Kidney glomerular epithelial cell (primary cell): ENCODE measurements around the gene IL17RE.

Experiments used
- DNase-seq: peaks from one replicate; lab custom pipeline; 2025; lab: John Stamatoyannopoulos, UW

The IL17RE gene

GRCh38 chr3:9908286-9908685 lies 5.6 kb downstream of the IL17RE start:
- no peak for DNase-seq

DNA sequence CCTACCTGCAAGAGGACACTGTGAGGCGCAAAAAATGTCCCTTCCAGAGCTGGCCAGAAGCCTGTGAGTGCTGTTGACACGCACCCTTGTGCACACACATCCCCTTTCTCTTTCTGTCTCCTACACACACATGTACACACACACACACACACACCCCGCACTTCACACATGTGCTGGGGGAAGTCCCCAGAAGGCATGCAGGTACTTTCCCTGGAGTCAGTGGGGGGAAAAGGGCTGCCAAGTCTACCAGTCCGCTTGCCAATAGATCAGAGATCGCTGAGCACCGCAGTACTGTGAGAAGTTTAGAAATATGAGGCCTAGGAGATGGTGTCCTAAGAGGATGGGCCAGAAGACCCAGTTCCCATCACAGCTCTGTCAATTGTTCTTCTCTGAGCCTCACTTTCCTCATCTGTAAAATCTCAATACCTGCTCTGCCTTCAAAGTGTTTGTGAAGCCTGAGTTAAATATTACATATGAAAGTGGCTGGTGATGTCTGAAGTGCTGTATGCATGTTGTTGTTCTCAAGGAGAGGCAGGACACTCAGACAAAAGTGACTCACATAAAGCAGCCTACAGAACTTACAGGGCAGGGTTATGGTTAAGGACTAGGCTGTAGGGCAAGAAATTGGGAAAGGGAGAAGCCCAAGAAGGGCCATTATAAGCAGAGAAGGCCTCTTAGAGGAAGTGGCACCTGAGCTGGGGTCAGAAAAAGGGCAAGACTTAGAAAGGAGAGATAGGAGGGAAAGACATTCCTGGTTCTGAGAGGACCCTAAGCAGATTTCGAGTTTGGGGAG lies 6.8 kb downstream of the IL17RE start:
- no peak for DNase-seq

GRCh38 chr3:9911863-9912262 lies 9.2 kb downstream of the IL17RE start:
- no peak for DNase-seq

- peak; percentile 27 for DNase-seq
These were observed 9.8 kb downstream of the IL17RE start for GRCh38 chr3:9912294-9912935.

DNA sequence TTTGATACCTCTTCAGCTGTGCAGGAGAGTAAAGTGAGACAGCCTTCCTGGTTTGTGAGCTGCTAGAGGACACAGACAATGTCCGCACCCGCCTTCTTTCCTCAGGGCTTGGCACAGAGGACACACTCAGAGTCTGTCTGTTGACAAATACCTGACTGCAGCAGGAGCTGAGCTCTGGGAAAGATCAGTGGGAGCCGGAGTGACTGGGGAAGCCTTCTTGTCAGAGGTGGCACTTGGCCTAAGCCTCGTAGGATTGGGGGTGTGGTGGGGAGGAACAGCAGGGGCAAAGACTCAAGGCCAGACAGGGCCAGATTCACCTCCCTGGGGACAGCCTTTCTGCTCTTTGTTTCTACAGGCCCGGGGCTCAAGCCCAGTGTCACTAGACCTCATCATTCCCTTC lies 11.0 kb downstream of the IL17RE start:
- no peak for DNase-seq

DNA sequence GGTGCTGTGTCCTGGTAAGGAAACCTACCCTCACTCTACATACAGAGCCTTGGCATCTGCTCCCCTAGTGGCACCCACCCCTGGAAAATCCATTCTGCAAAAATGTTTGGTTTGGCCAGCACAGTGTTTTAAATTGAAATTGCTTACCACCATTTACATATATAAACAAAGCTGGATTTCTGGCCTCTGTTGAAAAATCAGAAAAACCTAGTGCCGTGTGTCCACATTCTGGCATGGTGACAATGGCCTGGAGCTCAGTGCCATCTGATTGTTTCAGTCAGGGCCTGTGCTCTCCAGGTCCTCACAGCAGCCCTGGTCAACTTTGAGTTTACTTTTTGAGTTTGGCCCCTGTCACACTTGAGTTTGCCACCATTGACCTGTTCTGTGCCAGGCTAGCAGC lies 11.4 kb downstream of the IL17RE start:
- no peak for DNase-seq

GRCh38 chr3:9914559-9915253 lies 12.1 kb downstream of the IL17RE start:
- no peak for DNase-seq

DNA sequence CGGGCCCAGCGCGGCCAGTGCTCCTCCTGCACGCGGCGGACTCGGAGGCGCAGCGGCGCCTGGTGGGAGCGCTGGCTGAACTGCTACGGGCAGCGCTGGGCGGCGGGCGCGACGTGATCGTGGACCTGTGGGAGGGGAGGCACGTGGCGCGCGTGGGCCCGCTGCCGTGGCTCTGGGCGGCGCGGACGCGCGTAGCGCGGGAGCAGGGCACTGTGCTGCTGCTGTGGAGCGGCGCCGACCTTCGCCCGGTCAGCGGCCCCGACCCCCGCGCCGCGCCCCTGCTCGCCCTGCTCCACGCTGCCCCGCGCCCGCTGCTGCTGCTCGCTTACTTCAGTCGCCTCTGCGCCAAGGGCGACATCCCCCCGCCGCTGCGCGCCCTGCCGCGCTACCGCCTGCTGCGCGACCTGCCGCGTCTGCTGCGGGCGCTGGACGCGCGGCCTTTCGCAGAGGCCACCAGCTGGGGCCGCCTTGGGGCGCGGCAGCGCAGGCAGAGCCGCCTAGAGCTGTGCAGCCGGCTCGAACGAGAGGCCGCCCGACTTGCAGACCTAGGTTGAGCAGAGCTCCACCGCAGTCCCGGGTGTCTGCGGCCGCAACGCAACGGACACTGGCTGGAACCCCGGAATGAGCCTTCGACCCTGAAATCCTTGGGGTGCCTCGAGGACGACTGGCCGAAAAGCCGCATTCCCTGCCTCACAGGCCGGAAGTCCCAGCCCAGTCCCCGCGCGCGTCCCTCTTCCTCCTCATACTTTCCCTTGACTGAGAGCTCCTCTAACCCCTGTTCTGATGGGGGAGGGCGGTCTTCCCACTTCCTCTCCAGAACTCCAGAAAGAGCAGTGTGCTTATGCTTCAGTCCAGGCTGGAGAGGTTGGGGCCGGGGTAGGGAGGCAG lies 12.8 kb downstream of the IL17RE start:
- no peak for DNase-seq

DNA sequence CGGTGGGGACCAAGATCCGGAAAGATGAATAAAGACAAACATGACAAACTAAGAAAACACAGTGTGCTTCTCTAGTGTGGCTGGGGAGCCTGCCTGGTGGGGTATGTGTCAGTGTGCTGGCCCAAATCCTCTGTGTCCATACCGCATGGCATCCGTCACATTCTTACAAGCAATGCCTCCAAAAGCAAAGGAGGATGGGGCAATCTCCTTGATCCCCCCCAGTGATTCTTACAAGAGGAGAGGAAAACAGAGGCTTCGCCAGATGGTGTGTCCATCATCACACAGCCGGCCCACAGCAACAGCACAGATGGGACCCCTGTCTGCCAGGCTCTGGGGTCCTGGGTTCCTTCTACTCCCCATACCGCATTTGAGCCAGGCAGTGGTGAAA lies 13.7 kb downstream of the IL17RE start:
- no peak for DNase-seq

- peak; percentile 80 for DNase-seq
These were observed 14.4 kb downstream of the IL17RE start, which contains the start of gene IL17RC for GRCh38 chr3:9916734-9917680. IL17RC (plus strand) TSS chr3:9917098; CDS start chr3:9917316, 218 bp downstream.

DNA sequence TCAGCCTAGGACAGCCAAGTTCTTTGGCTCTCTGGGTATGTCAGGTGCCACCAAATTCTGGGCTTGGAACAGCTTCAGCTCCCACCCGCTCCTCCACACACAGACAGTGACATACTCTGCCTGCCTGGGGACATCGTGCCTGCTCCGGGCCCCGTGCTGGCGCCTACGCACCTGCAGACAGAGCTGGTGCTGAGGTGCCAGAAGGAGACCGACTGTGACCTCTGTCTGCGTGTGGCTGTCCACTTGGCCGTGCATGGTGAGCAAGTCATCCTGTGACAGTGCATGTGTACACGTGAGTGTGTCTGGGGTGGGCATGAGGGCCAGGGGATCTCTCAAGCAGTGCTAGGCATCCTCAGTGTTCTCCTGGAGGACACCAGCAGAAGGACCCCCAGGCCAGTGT lies 15.2 kb downstream of the IL17RE start:
- no peak for DNase-seq

DNA sequence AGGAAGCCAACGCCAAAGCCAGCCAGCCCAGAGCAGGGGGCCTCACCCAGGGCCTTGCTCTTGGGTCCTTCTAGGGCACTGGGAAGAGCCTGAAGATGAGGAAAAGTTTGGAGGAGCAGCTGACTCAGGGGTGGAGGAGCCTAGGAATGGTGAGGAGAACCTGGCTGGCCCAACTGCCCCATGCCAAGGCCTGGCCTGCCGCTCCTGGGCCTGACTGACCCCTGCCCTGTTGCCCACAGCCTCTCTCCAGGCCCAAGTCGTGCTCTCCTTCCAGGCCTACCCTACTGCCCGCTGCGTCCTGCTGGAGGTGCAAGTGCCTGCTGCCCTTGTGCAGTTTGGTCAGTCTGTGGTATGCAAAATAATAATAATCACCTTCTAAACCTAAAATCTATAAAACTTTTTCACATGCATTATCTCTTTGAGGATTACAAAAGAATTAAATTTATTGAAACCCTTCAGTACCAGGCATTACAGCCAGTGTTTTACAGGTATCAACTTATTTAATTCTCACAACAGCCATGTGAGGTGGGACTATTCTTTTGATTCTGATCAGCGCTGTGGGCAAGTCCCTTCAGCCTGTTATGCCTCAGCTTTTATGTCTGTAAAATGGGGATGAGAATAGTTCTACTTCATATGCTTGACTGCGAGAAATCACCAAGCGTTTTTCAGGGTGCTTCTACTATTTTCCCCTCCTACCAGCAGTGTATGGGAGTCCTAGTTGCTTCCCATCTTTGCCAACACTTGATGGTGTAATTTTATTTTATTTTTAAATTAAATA lies 15.8 kb downstream of the IL17RE start:
- DNase-seq = no peak

DNA sequence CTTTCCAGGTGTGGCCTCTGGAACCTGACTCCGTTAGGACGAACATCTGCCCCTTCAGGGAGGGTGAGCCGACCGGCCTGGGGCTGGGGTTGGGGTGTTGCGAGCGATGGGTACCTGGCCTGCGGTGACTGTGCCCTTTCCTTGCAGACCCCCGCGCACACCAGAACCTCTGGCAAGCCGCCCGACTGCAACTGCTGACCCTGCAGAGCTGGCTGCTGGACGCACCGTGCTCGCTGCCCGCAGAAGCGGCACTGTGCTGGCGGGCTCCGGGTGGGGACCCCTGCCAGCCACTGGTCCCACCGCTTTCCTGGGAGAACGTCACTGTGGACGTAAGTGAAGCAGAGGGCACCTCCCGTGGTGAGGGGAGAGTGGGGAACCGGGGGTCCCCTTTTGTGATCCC lies 25.5 kb downstream of the IL17RE start:
- DNase-seq = no peak

DNA sequence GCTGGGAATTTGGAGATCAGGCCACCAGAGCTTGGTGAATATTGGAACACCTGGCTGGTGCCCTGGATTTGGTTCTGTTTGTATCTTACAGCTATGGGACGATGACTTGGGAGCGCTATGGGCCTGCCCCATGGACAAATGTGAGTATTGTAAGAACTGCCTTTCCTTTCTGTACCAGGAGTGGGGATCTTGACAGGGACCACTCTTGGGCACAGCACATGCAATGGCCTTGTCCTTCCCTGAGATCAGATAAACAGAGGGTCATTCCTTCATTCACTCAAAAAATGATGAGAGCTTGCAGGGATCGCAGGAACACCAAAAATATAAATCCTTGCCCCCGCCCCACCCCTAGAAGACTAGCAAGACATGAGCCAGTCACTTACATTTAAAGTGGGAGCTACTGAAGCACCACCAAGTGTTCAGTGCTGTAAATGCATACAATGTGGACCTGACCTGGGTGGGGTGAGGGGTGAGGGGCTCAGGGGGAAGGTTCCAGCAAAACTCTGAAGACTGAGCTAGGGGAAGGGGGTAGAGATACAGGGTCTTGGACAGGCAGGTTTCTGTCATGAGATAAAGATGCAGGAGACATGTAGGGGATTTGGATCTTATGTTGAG lies 28.3 kb downstream of the IL17RE start:
- no peak for DNase-seq

- no peak for DNase-seq
These were observed 29.8 kb downstream of the IL17RE start for GRCh38 chr3:9932535-9932842.

- DNase-seq = peak; percentile 79
These were observed 30.4 kb downstream of the IL17RE start for GRCh38 chr3:9932843-9933560.

GRCh38 chr3:9933561-9934234 lies 31.1 kb downstream of the IL17RE start, which contains the start of gene CRELD1:
CRELD1 (plus strand) TSS chr3:9933834; CDS start chr3:9934439, 605 bp downstream.
- DNase-seq = peak; percentile 88

- no peak for DNase-seq
These were observed 31.6 kb downstream of the IL17RE start for GRCh38 chr3:9934235-9934621.
